ENCODE results near the gene PRRC1. TPM values are rescaled to one million over a fixed set of nuclear protein-coding genes. Genes with fewer than 3 reads are reported as not detected.

PRRC1 gene
- total RNA-seq, 1 experiment from 2014 or later = 53.2 TPM

DNA sequence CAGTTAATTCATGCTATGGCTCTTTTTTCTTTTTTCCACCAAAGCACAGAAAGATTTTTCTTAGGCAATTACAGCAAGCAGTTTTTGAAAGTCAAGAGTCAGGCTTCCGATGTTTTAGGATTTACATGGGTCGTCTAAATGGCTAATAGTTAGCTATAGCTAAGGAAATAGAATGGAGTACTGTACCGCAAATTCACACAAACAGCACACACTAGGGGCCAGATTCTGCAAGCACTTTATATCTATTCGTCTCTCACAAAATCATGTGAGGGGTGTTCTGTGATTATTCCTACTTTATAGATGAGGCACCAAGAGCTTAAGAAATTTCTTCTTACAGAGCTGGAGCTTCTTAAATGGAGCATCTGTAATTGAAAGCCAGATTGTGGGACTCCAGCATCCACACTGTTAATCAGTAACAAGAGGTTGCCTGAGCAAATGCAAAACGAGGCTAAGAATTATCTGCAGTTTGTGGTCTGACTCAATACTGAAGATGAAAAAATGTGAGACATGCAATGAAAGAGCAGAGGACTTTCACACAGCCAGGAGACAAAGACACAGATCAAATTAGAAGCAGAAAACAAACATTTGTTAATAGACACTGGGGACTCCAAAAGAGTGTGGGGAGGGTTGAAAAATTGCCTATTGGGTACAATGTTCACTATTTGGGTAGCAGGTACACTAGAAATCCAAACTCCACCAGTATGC lies 68.8 kb downstream of the PRRC1 start:
- no peak overlapping the region for H3K4me2 ChIP-seq (ENCODE audit: low read length)
- ChIA-PET RAD21 (ENCODE audit: low non-redundant PET in 1 of 2, low total read pairs in 2 of 2, uncharacterized antibody in 2 of 2, unreplicated experiment in 2 of 2) (no interaction called here), CTCF (no interaction called here), POLR2A (no interaction called here)
- no peak for ATAC-seq
- no TSS peak for BruUV-seq (replicated peaks)
- no peaks in the 10 kb centered on the region for H3K9me3 ChIP-seq (ENCODE audit: control insufficient read depth in 1 of 2, insufficient read depth in 1 of 2, low read depth in 1 of 2, low read length in 2 of 2)
- H4K20me1 ChIP-seq (ENCODE audit: insufficient read depth) = no peaks in the 10 kb centered on the region
- H3K36me3 ChIP-seq (ENCODE audit: control insufficient read depth in 1 of 2, insufficient read depth in 2 of 2, low read length in 2 of 2) = no peaks in the 10 kb centered on the region
- no peaks in the 10 kb centered on the region for H3K9me2 ChIP-seq (ENCODE audit: insufficient read depth)
- DNase-seq (ENCODE audit: low read depth, low spot score) = no peak
- H2AFZ ChIP-seq (ENCODE audit: low read depth, low read length, poor library complexity, severe bottlenecking) = no peak overlapping the region
- no peak overlapping the region for H3K4me3 ChIP-seq (replicated peaks in 1 of 2; ENCODE audit: low read depth in 1 of 2, low read length in 2 of 2)
- intact Hi-C loops (cut with micrococcal nuclease) = no loop called here
- H3K27me3 ChIP-seq (ENCODE audit: insufficient read depth, low read length) = no peaks in the 10 kb centered on the region
- H3K9ac ChIP-seq (ENCODE audit: low read length) = no peak overlapping the region
- no peaks in the 10 kb centered on the region for H3K79me2 ChIP-seq (ENCODE audit: insufficient read depth, low read length)
- H3K27ac ChIP-seq (ENCODE audit: low read depth, low read length) = no peak overlapping the region
- no peaks in the 10 kb centered on the region for H3K4me1 ChIP-seq (ENCODE audit: control insufficient read depth in 1 of 2, insufficient read depth in 2 of 2, low read length in 2 of 2)
- TF ChIP-seq RAD21 (IDR thresholded peaks at IDR 0.05; ENCODE audit: low read depth) (no peak), ZFX (IDR thresholded peaks at IDR 0.05) (no peak), ZNF274 (IDR thresholded peaks at IDR 0.05; ENCODE audit: low read depth, low read length) (no peak), SRF (IDR thresholded peaks at IDR 0.05; ENCODE audit: low read depth) (no peak), EZH2phosphoT487 (IDR thresholded peaks at IDR 0.05; ENCODE audit: borderline replicate concordance) (no peak), FOSL1 (IDR thresholded peaks at IDR 0.05; ENCODE audit: low read depth) (no peak), SP1 (IDR thresholded peaks at IDR 0.05; ENCODE audit: low read depth) (no peak), POLR2A (IDR thresholded peaks at IDR 0.05; ENCODE audit: borderline replicate concordance, extremely low read depth, insufficient read depth, insufficient read length) (no peak), JUND (IDR thresholded peaks at IDR 0.05) (no peak), YY1 (IDR thresholded peaks at IDR 0.05; ENCODE audit: extremely low read depth, insufficient replicate concordance, low read depth, low read length) (no peak), EGR1 (IDR thresholded peaks at IDR 0.05; ENCODE audit: low read depth) (no peak)
- TF ChIP-seq, protein P1, sequence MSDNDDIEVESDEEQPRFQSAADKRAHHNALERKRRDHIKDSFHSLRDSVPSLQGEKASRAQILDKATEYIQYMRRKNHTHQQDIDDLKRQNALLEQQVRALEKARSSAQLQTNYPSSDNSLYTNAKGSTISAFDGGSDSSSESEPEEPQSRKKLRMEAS (IDR thresholded peaks at IDR 0.05) = no peak
- TF ChIP-seq, protein P2, sequence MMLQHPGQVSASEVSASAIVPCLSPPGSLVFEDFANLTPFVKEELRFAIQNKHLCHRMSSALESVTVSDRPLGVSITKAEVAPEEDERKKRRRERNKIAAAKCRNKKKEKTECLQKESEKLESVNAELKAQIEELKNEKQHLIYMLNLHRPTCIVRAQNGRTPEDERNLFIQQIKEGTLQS (IDR thresholded peaks at IDR 0.05) = no peak
- TF ChIP-seq, protein P3, sequence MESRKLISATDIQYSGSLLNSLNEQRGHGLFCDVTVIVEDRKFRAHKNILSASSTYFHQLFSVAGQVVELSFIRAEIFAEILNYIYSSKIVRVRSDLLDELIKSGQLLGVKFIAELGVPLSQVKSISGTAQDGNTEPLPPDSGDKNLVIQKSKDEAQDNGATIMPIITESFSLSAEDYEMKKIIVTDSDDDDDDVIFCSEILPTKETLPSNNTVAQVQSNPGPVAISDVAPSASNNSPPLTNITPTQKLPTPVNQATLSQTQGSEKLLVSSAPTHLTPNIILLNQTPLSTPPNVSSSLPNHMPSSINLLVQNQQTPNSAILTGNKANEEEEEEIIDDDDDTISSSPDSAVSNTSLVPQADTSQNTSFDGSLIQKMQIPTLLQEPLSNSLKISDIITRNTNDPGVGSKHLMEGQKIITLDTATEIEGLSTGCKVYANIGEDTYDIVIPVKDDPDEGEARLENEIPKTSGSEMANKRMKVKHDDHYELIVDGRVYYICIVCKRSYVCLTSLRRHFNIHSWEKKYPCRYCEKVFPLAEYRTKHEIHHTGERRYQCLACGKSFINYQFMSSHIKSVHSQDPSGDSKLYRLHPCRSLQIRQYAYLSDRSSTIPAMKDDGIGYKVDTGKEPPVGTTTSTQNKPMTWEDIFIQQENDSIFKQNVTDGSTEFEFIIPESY (IDR thresholded peaks at IDR 0.05; ENCODE audit: extremely low read depth, insufficient replicate concordance, low read length) = no peak
- TF ChIP-seq, protein P4, sequence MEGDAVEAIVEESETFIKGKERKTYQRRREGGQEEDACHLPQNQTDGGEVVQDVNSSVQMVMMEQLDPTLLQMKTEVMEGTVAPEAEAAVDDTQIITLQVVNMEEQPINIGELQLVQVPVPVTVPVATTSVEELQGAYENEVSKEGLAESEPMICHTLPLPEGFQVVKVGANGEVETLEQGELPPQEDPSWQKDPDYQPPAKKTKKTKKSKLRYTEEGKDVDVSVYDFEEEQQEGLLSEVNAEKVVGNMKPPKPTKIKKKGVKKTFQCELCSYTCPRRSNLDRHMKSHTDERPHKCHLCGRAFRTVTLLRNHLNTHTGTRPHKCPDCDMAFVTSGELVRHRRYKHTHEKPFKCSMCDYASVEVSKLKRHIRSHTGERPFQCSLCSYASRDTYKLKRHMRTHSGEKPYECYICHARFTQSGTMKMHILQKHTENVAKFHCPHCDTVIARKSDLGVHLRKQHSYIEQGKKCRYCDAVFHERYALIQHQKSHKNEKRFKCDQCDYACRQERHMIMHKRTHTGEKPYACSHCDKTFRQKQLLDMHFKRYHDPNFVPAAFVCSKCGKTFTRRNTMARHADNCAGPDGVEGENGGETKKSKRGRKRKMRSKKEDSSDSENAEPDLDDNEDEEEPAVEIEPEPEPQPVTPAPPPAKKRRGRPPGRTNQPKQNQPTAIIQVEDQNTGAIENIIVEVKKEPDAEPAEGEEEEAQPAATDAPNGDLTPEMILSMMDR (IDR thresholded peaks at IDR 0.05 in 2 of 3, conservative IDR thresholded peaks at IDR 0.05 in 1 of 3; ENCODE audit: borderline replicate concordance in 1 of 3, insufficient read depth in 1 of 3, low read depth in 2 of 3, low read length in 2 of 3) = no peak

Measured in HCT116 (cell line).